ENCODE measurements around the gene KCNK15.

KCNK15 gene

GRCh38 chr20:44788706-44789456 is 43.2 kb downstream of the KCNK15 start:
- DNase-seq (ENCODE audit: low spot score) = no peak

- no peak for DNase-seq (ENCODE audit: low spot score)
Measured at GRCh38 chr20:44790638-44791393, 45.2 kb downstream of the KCNK15 start.

- DNase-seq (ENCODE audit: low spot score) = no peak
Measured at GRCh38 chr20:44792796-44793195, 47.1 kb downstream of the KCNK15 start.

GRCh38 chr20:44795836-44796235 is 50.2 kb downstream of the KCNK15 start:
- no peak for DNase-seq (ENCODE audit: low spot score)

- no peak for DNase-seq (ENCODE audit: low spot score)
Measured at GRCh38 chr20:44796311-44796710, 50.6 kb downstream of the KCNK15 start.

GRCh38 chr20:44796758-44797457 is 51.2 kb downstream of the KCNK15 start:
- no peak for DNase-seq (ENCODE audit: low spot score)

- DNase-seq (ENCODE audit: low spot score) = no peak
Measured at GRCh38 chr20:44799691-44800090, 54.0 kb downstream of the KCNK15 start.

- no peak for DNase-seq (ENCODE audit: low spot score)
Measured at GRCh38 chr20:44800391-44801046, 54.9 kb downstream of the KCNK15 start.
